ENCODE measurements around the gene CLMP.

CLMP gene

GRCh38 chr11:123047947-123048293 lies 147.1 kb downstream of the CLMP start:
- no peak for DNase-seq (ENCODE audit: low spot score)
- in situ Hi-C loops (cut with MboI; ENCODE audit: low sequenced_read_pairs, unreplicated experiment): no loop called here
- TF ChIP-seq CTCF (IDR thresholded peaks at IDR 0.05; ENCODE audit: borderline replicate concordance, control extremely low read depth, extremely low read depth, insufficient read depth, missing control alignments): no peak

DNA sequence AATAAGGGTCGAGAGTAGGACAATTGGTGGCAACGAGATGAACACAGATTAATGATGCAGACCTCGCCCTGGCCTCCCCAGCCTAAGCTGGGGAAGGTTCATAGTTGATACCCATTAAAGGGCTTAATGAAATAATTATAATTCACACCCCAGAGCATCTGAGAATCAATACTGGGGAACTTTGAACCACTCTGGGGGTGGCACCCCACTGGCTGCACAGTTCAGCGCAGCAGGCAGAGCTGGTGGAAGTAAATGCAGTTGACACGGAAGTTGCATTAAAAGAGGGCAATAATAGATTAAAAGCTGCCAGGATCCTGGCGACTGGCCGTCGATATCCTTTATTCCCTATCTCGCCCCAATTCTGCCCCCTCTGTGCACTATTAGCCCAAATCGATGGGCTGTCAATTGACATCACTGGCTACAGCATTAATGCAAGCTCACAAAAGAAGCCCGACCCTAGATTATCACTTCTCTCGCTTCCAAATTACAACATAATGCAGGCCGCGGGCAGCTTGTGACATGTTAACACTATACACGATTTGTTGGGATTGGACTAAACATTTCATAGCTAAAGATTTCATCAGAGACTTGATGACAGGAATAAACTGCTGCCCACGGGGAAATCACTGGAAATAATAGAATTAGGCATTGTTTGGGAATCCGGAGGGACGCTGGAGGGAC lies 147.6 kb downstream of the CLMP start:
- DNase-seq (ENCODE audit: low spot score): no peak
- no peak for TF ChIP-seq CTCF (IDR thresholded peaks at IDR 0.05; ENCODE audit: borderline replicate concordance, control extremely low read depth, extremely low read depth, insufficient read depth, missing control alignments)
- in situ Hi-C loops (cut with MboI; ENCODE audit: low sequenced_read_pairs, unreplicated experiment): no loop called here

- DNase-seq (ENCODE audit: low spot score): no peak
- in situ Hi-C loops (cut with MboI; ENCODE audit: low sequenced_read_pairs, unreplicated experiment): no loop called here
- no peak for TF ChIP-seq CTCF (IDR thresholded peaks at IDR 0.05; ENCODE audit: borderline replicate concordance, control extremely low read depth, extremely low read depth, insufficient read depth, missing control alignments)
Observed at GRCh38 chr11:123046473-123047259, 148.4 kb downstream of the CLMP start.

- TF ChIP-seq CTCF (IDR thresholded peaks at IDR 0.05; ENCODE audit: borderline replicate concordance, control extremely low read depth, extremely low read depth, insufficient read depth, missing control alignments): no peak
- DNase-seq (ENCODE audit: low spot score): no peak
- in situ Hi-C loops (cut with MboI; ENCODE audit: low sequenced_read_pairs, unreplicated experiment): no loop called here
Observed at GRCh38 chr11:123045101-123045500, 149.9 kb downstream of the CLMP start.

- no peak for DNase-seq (ENCODE audit: low spot score)
- no peak for TF ChIP-seq CTCF (IDR thresholded peaks at IDR 0.05; ENCODE audit: borderline replicate concordance, control extremely low read depth, extremely low read depth, insufficient read depth, missing control alignments)
- in situ Hi-C loops (cut with MboI; ENCODE audit: low sequenced_read_pairs, unreplicated experiment): no loop called here
Observed at GRCh38 chr11:123041185-123041584, 153.9 kb downstream of the CLMP start.

DNA sequence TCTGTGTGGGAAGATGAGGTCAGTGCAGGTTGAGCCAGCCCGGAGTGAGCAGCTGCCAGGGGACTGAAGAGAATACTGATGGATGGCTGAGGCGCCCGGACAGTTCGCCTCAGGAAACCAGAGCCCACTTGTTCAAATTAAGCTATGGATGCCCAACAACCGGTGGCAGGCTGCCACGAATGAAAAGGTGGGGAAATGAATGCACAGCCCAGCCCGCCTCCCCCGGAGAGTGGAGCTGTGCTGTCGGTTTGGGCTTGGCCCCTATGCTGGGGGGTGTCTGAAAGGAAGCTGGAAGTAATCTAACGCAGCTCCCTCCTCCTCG lies 155.0 kb downstream of the CLMP start:
- no peak for TF ChIP-seq CTCF (IDR thresholded peaks at IDR 0.05; ENCODE audit: borderline replicate concordance, control extremely low read depth, extremely low read depth, insufficient read depth, missing control alignments)
- in situ Hi-C loops (cut with MboI; ENCODE audit: low sequenced_read_pairs, unreplicated experiment): no loop called here
- DNase-seq (ENCODE audit: low spot score): no peak
